Loucy (cell line): ENCODE results near the gene SPEG.

Experiments
- EZH2phosphoT487 ChIP-seq: fragments of 200-600 bp; IDR thresholded peaks from 2 replicates; pipeline ENCODE4 v1.6.1; 2018; ENCODE audit warnings: antibody characterized with exemption, mild to moderate bottlenecking, moderate library complexity, borderline replicate concordance
- TF ChIP-seq, protein P1 (sequence below): fragments of 200-600 bp; sonication (generic); conservative IDR thresholded peaks from 2 replicates; pipeline ENCODE4 v1.5.1; 2014; ENCODE audit warnings: mild to moderate bottlenecking, antibody characterized with exemption, low read length

DNA sequence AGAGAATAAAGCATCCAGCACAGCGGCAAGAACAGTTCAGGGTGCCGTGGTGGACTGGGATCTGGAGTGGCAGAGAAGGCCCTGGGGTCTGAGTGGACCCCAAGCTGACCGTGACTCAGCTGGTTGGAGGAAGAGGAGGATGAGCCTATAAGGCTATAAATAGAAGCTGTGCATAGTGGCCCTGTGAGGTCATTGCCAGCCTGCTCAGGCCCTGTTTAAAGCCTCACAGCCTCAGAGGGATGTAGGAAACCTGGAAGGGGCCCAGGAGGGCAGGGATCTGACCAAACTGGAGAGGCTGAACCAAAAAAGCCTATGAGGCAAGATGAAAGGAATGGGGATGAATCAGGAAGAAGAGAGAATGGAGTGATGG, 27.8 kb upstream of the SPEG start:
- TF ChIP-seq, protein P1, sequence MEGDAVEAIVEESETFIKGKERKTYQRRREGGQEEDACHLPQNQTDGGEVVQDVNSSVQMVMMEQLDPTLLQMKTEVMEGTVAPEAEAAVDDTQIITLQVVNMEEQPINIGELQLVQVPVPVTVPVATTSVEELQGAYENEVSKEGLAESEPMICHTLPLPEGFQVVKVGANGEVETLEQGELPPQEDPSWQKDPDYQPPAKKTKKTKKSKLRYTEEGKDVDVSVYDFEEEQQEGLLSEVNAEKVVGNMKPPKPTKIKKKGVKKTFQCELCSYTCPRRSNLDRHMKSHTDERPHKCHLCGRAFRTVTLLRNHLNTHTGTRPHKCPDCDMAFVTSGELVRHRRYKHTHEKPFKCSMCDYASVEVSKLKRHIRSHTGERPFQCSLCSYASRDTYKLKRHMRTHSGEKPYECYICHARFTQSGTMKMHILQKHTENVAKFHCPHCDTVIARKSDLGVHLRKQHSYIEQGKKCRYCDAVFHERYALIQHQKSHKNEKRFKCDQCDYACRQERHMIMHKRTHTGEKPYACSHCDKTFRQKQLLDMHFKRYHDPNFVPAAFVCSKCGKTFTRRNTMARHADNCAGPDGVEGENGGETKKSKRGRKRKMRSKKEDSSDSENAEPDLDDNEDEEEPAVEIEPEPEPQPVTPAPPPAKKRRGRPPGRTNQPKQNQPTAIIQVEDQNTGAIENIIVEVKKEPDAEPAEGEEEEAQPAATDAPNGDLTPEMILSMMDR, result no peak
- no peak for TF ChIP-seq EZH2phosphoT487
